DOHH2 (cell line): ENCODE data around the gene FDXR.

Experiments
- H3F3A ChIP-seq: fragments of 200-600 bp; sonication (generic), shearing (Covaris generic); 2 replicates; pipeline ENCODE4 v1.6.0; 2016; ENCODE audit warnings: antibody characterized with exemption, mild to moderate bottlenecking; ENCODE audit not compliant: control insufficient read depth, insufficient read depth
- H3K27ac ChIP-seq: fragments of 200-600 bp; sonication (generic); 2 replicates; pipeline ENCODE4 v1.5.1; 2014; ENCODE audit warnings: low read depth, mild to moderate bottlenecking, low read length, moderate library complexity
- H3K27me3 ChIP-seq: fragments of 200-600 bp; sonication (generic); 2 replicates; pipeline ENCODE4 v1.6.1; 2014; ENCODE audit warnings: mild to moderate bottlenecking, low read length, mixed read lengths; ENCODE audit not compliant: control insufficient read depth
- H3K36me3 ChIP-seq: fragments of 200-600 bp; sonication (generic); 2 replicates; pipeline ENCODE4 v1.6.1; 2014; ENCODE audit warnings: mild to moderate bottlenecking, low read length, moderate library complexity, mixed read lengths; ENCODE audit not compliant: control insufficient read depth
- H3K4me1 ChIP-seq: fragments of 200-600 bp; sonication (generic); 2 replicates; pipeline ENCODE4 v1.6.1; 2014; ENCODE audit warnings: mild to moderate bottlenecking, low read length, mixed read lengths; ENCODE audit not compliant: control insufficient read depth
- H3K4me2 ChIP-seq: fragments of 200-600 bp; sonication (generic); 2 replicates; pipeline ENCODE4 v1.6.0; 2014; ENCODE audit warnings: mild to moderate bottlenecking, low read length, moderate library complexity
- H3K4me3 ChIP-seq: fragments of 200-600 bp; sonication (generic); 2 replicates; pipeline ENCODE4 v1.5.1; 2014; ENCODE audit warnings: mild to moderate bottlenecking, low read length, mixed read lengths
- H3K79me2 ChIP-seq: fragments of 200-600 bp; sonication (generic); 2 replicates; pipeline ENCODE4 v1.6.1; 2014; ENCODE audit warnings: mild to moderate bottlenecking, low read length, mixed read lengths; ENCODE audit not compliant: control insufficient read depth
- H3K9me2 ChIP-seq: fragments of 200-600 bp; sonication (generic); replicated peaks from 2 replicates; pipeline ENCODE4 v1.6.1; 2014; ENCODE audit warnings: mild to moderate bottlenecking, low read length, mixed read lengths; ENCODE audit not compliant: control insufficient read depth
- H3K9me3 ChIP-seq: fragments of 200-600 bp; sonication (generic); 2 replicates; pipeline ENCODE4 v1.6.1; 2014; ENCODE audit warnings: antibody characterized with exemption, low read length, mixed read lengths; ENCODE audit not compliant: control insufficient read depth, insufficient read depth
- H4K20me1 ChIP-seq: fragments of 200-600 bp; sonication (generic); 2 replicates; pipeline ENCODE4 v1.6.0; 2014; ENCODE audit warnings: low read depth, mild to moderate bottlenecking, antibody characterized with exemption, low read length, moderate library complexity; ENCODE audit not compliant: control insufficient read depth, insufficient read depth
- CTCF ChIP-seq: fragments of 200-600 bp; sonication (generic); IDR thresholded peaks from one replicate; pipeline ENCODE4 v1.5.1; 2014; ENCODE audit warnings: antibody characterized with exemption, mild to moderate bottlenecking, low read depth, low read length; ENCODE audit not compliant: poor library complexity, severe bottlenecking
- EZH2phosphoT487 ChIP-seq: fragments of 200-600 bp; sonication (generic); IDR thresholded peaks from 2 replicates; pipeline ENCODE4 v1.6.1; 2017; ENCODE audit warnings: borderline replicate concordance, mild to moderate bottlenecking, antibody characterized with exemption, low read length, moderate library complexity, mixed read lengths

Gene FDXR

DNA sequence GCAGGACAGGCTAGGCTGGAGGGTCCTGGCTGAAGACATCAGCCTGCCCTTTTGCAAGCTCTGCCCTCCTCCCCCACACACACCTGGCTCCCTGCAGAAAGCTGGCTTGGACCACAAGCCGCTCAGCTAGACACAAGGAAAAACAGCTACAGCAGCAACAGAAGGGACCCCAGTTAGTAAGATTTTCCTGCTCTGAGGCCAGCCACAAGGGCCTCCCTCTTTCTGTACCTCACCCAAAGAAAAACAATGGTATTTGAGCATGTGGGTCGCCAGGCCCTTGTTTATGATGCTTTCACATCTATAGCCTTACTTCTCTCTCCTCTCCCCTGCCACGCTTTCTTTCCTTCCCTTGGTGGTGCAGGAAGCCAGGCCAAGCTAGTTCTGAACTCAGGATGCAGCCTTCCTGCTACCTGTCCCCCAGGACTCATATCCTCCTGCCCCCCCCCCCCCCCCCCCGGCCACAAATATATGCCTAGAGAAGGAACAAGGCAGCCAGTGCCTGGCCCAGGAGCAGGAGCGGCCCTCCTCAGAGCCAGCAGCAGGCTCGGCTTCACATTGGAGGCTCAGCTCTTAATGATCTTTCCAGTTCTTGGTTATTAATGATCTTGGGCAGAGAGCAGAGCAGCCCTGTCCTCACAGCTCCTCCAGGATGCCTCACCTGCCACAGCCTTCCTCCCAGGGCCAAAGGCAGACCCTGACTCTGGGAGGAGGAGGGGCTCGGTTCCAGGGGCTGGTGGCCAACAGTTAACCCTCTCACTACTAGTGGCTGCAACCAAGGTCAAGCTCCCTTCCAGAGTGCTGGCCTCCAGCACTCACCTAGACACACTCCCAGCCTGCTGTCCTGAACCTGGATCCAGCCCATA, 32.6 kb downstream of the FDXR start:
- Histone ChIP-seq H3K4me2 (peak overlapping the region; percentile 12; the same call in 1 of the 2 replicates), H3F3A (no peaks in the 10 kb centered on the region), H3K4me3 (no peak overlapping the region), H3K4me1 (peaks cover 13% of the 10 kb centered on the region), H4K20me1 (no peaks in the 10 kb centered on the region), H3K36me3 (no peaks in the 10 kb centered on the region), H3K27ac (no peak overlapping the region), H3K79me2 (no peaks in the 10 kb centered on the region), H3K9me2 (no peaks in the 10 kb centered on the region), H3K9me3 (no peaks in the 10 kb centered on the region), H3K27me3 (peaks cover 3% of the 10 kb centered on the region; the same call in 1 of the 2 replicates)
- TF ChIP-seq CTCF, result no peak
- TF ChIP-seq EZH2phosphoT487, result no peak

DNA sequence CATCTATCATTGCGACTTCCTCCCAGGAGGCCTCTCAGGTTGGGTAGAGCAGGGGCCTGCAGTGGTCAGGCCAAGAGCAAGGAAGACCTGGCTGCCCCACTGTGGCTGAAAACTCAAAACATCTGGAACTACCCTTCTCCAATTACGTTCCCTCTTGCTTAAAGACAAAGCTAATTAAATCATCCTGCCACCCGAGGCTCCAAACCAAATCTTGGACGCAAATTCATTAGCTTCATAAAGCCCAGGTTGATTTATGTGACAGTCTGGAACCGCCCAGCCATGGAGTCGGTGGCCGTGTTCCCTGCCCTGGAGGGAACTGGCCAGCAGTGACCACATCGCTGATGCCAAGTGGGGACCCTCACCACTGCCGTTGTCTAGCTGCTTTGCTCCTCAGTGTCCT, 34.5 kb downstream of the FDXR start:
- no peaks in the 10 kb centered on the region for H3K9me3 ChIP-seq
- no peaks in the 10 kb centered on the region for H3K9me2 ChIP-seq
- no peak overlapping the region for H3K4me2 ChIP-seq
- H3F3A ChIP-seq, result peaks cover 3% of the 10 kb centered on the region; the same call in 1 of the 2 replicates
- H3K4me1 ChIP-seq, result peaks cover 33% of the 10 kb centered on the region
- H3K36me3 ChIP-seq, result no peaks in the 10 kb centered on the region
- no peaks in the 10 kb centered on the region for H4K20me1 ChIP-seq
- peaks cover 3% of the 10 kb centered on the region; the same call in 1 of the 2 replicates for H3K27me3 ChIP-seq
- H3K4me3 ChIP-seq, result no peak overlapping the region
- H3K27ac ChIP-seq, result no peak overlapping the region
- TF ChIP-seq CTCF, result no peak
- no peak for TF ChIP-seq EZH2phosphoT487
- no peaks in the 10 kb centered on the region for H3K79me2 ChIP-seq

- Histone ChIP-seq H3K27ac (no peak overlapping the region), H3F3A (peaks cover 3% of the 10 kb centered on the region; the same call in 1 of the 2 replicates), H3K36me3 (no peaks in the 10 kb centered on the region), H3K27me3 (peaks cover under 1% of the 10 kb centered on the region; the same call in 1 of the 2 replicates), H3K4me3 (no peak overlapping the region), H3K4me1 (peaks cover 47% of the 10 kb centered on the region), H3K9me2 (no peaks in the 10 kb centered on the region), H3K9me3 (no peaks in the 10 kb centered on the region), H3K79me2 (no peaks in the 10 kb centered on the region), H4K20me1 (no peaks in the 10 kb centered on the region), H3K4me2 (no peak overlapping the region)
- TF ChIP-seq CTCF (no peak), EZH2phosphoT487 (no peak)
Observed at GRCh38 chr17:74836691-74837467, 35.9 kb downstream of the FDXR start.
